HUES6 (cell line): ENCODE measurements around the gene PRPF4.
"Not testable (repeated sequence)": the region's sequence is repeated elsewhere in the genome, so short reads cannot be mapped to it uniquely, and the experiment has no call there.

Experiments used
- H3K27ac ChIP-seq: 2 replicates; pipeline ENCODE4 v1.7.0; 2013; ENCODE audit warnings: low read depth, mild to moderate bottlenecking, low read length, inconsistent platforms
- H3K27me3 ChIP-seq: 2 replicates; pipeline ENCODE4 v1.6.1; 2013; ENCODE audit warnings: low read length; ENCODE audit not compliant: control insufficient read depth, insufficient read depth
- H3K36me3 ChIP-seq: 2 replicates; pipeline ENCODE4 v1.6.1; 2013; ENCODE audit warnings: low read length; ENCODE audit not compliant: control insufficient read depth, insufficient read depth
- H3K4me1 ChIP-seq: 2 replicates; pipeline ENCODE4 v1.6.1; 2013; ENCODE audit warnings: low read length; ENCODE audit not compliant: control insufficient read depth, insufficient read depth
- H3K4me3 ChIP-seq: 2 replicates; pipeline ENCODE4 v1.5.1; 2013; ENCODE audit warnings: low read depth, low read length
- H3K9ac ChIP-seq: one replicate; pipeline ENCODE4 v1.6.1; 2013; ENCODE audit warnings: mild to moderate bottlenecking, low read length
- H3K9me3 ChIP-seq: 2 replicates; pipeline ENCODE4 v1.6.1; 2013; ENCODE audit warnings: low read depth, low read length; ENCODE audit not compliant: control insufficient read depth, insufficient read depth

Gene PRPF4

DNA sequence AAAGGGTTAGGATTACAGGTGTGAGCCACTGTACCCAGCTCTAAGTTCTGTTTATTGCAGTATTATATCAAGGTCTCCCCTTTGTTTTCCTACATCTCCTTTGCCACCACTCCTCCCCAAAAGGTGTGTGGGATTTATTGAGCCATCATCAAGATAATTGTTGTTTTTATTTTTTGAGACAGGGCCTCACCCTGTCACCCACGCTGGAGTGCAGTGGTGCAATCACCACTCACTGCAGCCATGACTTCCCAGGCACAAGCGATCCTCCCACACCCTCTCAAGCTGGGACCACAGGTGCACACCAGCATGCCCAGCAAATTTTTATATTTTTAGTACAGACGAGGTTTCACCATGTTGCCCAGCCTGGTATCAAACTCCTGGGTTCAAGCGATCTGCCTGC, 29.6 kb upstream of the PRPF4 start:
- Histone ChIP-seq H3K36me3 (no peaks in the 10 kb centered on the region), H3K9ac (no peak overlapping the region), H3K27ac (no peak overlapping the region), H3K4me1 (no peaks in the 10 kb centered on the region), H3K9me3 (peaks cover 3% of the 10 kb centered on the region; the same call in 1 of the 2 replicates), H3K4me3 (no peak overlapping the region), H3K27me3 (no peaks in the 10 kb centered on the region)

DNA sequence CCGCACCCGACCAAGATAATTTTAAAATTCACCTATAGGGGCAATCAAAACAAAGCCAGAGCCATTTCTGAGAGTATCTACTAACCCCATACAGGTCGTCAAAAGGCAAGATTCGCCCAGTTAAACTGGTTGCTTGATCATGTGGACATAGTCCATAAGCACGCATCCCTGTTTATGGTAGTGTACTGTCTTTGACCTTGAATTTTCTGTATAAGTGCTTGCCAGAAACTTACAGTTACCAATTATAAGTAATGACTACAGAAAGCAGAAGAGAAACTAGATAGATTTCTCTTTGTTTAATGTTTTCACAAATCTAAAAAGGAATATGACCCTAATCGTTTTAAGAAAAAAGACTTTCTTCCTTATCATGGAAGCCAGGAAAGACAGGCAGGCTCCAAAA, 28.5 kb upstream of the PRPF4 start:
- Histone ChIP-seq H3K9ac (no peak overlapping the region), H3K27me3 (no peaks in the 10 kb centered on the region), H3K27ac (no peak overlapping the region), H3K9me3 (peaks cover 3% of the 10 kb centered on the region; the same call in 1 of the 2 replicates), H3K4me1 (no peaks in the 10 kb centered on the region), H3K4me3 (no peak overlapping the region), H3K36me3 (no peaks in the 10 kb centered on the region)

DNA sequence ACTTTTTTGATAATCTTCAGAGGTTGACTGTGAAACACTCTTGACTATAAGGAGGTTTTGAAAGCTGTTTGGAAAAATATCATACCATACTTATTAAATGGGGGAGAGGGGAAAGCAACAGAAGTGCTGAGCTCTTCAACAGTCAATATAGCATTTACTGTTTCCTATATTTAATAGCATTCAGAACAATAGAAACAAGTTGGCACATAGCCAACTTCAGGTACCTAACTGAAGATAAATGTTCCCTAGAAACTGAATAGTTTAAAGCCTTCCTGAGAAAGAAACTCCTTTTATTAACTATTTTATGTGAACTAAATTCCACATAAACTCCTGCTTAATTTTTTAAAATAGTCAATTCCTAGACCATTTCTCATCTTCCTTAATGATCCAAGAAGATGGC, 27.8 kb upstream of the PRPF4 start:
- Histone ChIP-seq H3K9ac (no peak overlapping the region), H3K36me3 (no peaks in the 10 kb centered on the region), H3K27ac (no peak overlapping the region), H3K4me1 (no peaks in the 10 kb centered on the region), H3K4me3 (no peak overlapping the region), H3K9me3 (peaks cover 3% of the 10 kb centered on the region; the same call in 1 of the 2 replicates), H3K27me3 (no peaks in the 10 kb centered on the region)

- H3K36me3 ChIP-seq, H3K27ac ChIP-seq, H3K4me3 ChIP-seq, H3K27me3 ChIP-seq, H3K9ac ChIP-seq, H3K4me1 ChIP-seq, H3K9me3 ChIP-seq: not testable (repeated sequence)
Measured at GRCh38 chr9:113249661-113250060, 25.8 kb upstream of the PRPF4 start.

DNA sequence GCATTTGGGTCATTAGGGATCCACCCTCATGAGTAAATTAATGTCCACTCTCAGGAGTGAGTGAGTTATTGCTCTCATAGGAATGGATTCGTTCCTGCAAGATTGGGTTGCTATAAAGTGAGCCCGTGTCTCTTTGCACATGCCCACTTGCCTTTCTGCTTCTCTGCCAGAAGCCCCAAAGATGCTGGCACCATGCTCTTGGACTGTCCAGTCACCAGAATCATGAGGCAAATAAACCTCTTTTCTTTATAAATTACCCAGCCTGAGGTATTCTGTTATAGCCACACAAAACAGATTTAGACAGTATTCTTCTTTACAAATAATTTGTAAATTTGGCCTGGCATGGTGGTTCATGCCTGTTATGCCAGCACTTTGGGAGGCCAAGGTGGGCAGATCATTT, 24.7 kb upstream of the PRPF4 start:
- H3K27me3 ChIP-seq, result no peaks in the 10 kb centered on the region
- no peaks in the 10 kb centered on the region for H3K36me3 ChIP-seq
- H3K9ac ChIP-seq, result no peak overlapping the region
- no peak overlapping the region for H3K27ac ChIP-seq
- no peak overlapping the region for H3K4me3 ChIP-seq
- no peaks in the 10 kb centered on the region for H3K4me1 ChIP-seq
- H3K9me3 ChIP-seq, result peaks cover 3% of the 10 kb centered on the region; the same call in 1 of the 2 replicates

DNA sequence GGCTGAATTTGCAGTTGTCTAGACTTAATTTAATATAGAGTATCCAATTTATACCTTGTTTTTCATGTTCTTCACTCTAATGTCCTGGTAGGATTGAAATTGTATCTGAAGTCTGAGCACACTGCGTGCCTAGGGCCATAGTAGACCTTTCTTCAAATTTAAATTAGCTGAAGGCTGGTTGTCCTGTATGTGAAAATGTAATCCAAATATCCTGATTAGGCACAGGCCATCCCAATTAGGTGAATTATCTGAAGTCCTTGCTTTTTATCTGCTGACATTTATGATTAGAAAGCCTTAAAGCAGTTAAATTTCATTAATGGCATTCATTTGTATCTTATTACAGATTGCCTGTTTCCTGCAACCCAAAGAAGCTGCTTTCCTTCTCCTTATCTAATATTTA, 20.5 kb upstream of the PRPF4 start:
- Histone ChIP-seq H3K4me3 (no peak overlapping the region), H3K4me1 (no peaks in the 10 kb centered on the region), H3K27ac (no peak overlapping the region), H3K36me3 (peaks cover 27% of the 10 kb centered on the region), H3K9me3 (no peaks in the 10 kb centered on the region), H3K9ac (no peak overlapping the region), H3K27me3 (no peaks in the 10 kb centered on the region)

DNA sequence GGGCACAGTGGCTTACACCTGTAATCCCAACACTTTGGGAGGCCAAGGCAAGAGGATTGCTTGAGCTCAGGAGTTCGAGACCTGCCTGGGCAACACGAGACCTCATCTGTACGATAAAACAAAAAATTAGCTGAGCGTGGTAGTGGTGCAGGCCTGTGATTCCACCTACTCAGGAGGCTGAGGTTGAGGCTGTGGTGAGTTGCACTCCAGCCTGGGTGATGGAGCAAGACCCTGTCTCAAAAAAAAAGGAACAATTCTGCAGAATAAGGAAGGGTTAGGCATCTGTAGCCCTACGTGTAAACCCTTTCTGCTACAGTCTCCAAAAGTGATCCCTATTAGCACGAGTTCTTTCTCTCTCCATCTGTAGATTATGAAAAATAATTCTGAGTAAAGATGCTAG, 20.0 kb upstream of the PRPF4 start:
- Histone ChIP-seq H3K27ac (no peak overlapping the region), H3K4me3 (no peak overlapping the region), H3K4me1 (no peaks in the 10 kb centered on the region), H3K36me3 (peaks cover 32% of the 10 kb centered on the region), H3K9ac (no peak overlapping the region), H3K27me3 (no peaks in the 10 kb centered on the region), H3K9me3 (no peaks in the 10 kb centered on the region)

DNA sequence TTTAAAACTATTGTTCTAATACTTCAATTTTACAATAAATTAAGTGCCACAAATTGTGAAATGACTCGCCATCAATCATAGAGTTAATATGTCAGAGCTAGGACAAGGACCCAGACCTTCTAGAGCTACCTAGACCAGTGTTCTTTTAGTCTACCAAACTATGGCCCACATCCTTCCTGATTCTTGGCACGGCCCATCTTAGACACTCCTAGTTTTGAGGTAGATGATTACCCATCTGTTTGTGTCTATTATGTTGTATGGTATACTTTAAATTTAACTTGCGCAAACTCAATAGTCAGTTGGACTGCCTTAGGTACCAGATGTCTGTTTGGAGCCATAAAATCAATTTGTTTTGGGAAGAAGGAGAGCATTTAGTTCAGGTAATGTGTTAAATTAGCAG, 17.6 kb upstream of the PRPF4 start:
- Histone ChIP-seq H3K4me1 (no peaks in the 10 kb centered on the region), H3K27me3 (no peaks in the 10 kb centered on the region), H3K36me3 (peaks cover 53% of the 10 kb centered on the region), H3K9me3 (no peaks in the 10 kb centered on the region), H3K4me3 (no peak overlapping the region), H3K9ac (no peak overlapping the region), H3K27ac (no peak overlapping the region)

GRCh38 chr9:113258282-113258681, 17.2 kb upstream of the PRPF4 start:
- no peak overlapping the region for H3K4me3 ChIP-seq
- H3K36me3 ChIP-seq, result peaks cover 53% of the 10 kb centered on the region
- no peaks in the 10 kb centered on the region for H3K4me1 ChIP-seq
- H3K27ac ChIP-seq, result no peak overlapping the region
- no peaks in the 10 kb centered on the region for H3K9me3 ChIP-seq
- no peak overlapping the region for H3K9ac ChIP-seq
- H3K27me3 ChIP-seq, result no peaks in the 10 kb centered on the region

DNA sequence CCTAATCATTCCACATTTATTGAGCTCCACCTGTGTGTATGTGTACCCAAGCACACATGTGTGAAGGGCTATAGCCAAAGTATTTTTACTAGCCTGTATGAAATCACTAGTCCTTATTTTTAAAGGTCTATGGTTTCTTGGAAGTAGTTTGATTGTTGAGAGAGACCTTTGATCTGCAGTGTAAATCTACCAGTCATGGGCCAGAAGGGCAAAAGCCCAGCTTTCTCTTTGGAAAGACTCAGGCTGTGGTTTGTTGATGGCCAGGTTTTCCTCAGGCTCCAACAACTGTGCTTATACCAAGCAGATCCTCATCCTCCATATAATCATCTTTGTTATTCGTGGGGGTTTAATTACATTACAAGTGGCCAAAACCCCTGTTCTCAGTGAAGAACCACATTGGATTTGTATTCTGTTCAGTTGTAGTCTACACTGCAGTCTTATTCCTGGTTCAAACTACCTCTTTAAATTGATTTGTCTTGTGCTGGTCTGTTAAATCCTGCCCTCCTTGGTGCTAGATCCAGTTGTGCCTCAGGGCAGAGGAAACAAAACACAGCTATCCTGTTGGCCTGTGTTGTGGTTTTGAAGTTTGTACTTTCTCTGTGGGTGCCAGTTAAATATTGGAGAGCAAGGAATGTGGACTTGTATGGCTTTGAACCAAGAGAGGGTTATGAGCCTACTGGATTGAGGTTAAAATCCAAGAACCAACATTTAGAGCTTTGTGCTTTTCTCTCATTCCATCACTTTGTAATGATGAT, 13.4 kb upstream of the PRPF4 start:
- H3K27me3 ChIP-seq, result no peaks in the 10 kb centered on the region
- H3K4me1 ChIP-seq, result no peaks in the 10 kb centered on the region
- no peak overlapping the region for H3K27ac ChIP-seq
- H3K4me3 ChIP-seq, result no peak overlapping the region
- peaks cover 51% of the 10 kb centered on the region for H3K36me3 ChIP-seq
- no peak overlapping the region for H3K9ac ChIP-seq
- H3K9me3 ChIP-seq, result no peaks in the 10 kb centered on the region

DNA sequence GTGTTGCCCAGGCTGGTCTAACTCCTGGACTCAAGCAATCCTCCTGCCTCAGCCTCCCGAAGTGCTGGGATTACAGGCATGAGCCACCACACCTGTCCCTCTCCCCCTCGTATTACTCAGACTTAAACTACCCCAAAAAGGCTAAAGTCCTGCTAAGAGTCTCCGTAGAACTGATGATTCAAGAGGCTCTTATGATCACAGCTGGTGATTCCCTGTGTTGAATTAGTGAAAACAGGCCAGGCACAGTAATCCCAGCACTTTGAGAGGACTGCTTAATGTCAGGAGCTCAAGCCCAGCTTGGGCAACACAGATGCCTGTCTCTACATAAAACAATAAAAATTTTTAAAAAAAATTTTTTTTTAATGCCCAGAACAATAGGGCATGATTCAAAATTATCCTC, 9.3 kb upstream of the PRPF4 start:
- H3K36me3 ChIP-seq, result peaks cover 53% of the 10 kb centered on the region
- H3K4me3 ChIP-seq, result no peak overlapping the region
- no peaks in the 10 kb centered on the region for H3K27me3 ChIP-seq
- no peaks in the 10 kb centered on the region for H3K9me3 ChIP-seq
- no peak overlapping the region for H3K27ac ChIP-seq
- H3K9ac ChIP-seq, result no peak overlapping the region
- H3K4me1 ChIP-seq, result no peaks in the 10 kb centered on the region
